H1 (cell line): ENCODE results near the gene FNDC1. TPM values are rescaled to one million over a fixed set of nuclear protein-coding genes. Genes with fewer than 3 reads are reported as not detected.

Experiments
- CTCF ChIA-PET: fragments of 300-600 bp; sonication (Branson Sonifier 250); formaldehyde crosslinking; loops from one replicate; lab custom pipeline; 2021; ENCODE audit not compliant: partially characterized antibody; lab: Charles Lee
- POLR2A ChIA-PET: fragments of 300-600 bp; sonication (Branson Sonifier 250); formaldehyde crosslinking; loops from one replicate; lab custom pipeline; 2021; ENCODE audit warnings: inconsistent platforms; ENCODE audit not compliant: partially characterized antibody; lab: Charles Lee
- DNase-seq, 2 experiments: peaks; one replicate each; pipeline versions ENCODE4 v3.0.0 to v3.0.0-alpha.2; 2010 to 2022; ENCODE audit warnings: low spot score in 2 of 2, low read depth in 1 of 2, mixed read lengths in 1 of 2
- FAIRE-seq: peaks from 2 replicates; lab custom pipeline; 2011; peaks lifted over from hg19 to GRCh38; lab: Jason Lieb, UNC
- H2AFZ ChIP-seq: 2 replicates; pipeline ENCODE4 v1.8.1; 2012; ENCODE audit warnings: low read length, inconsistent platforms
- H2AK5ac ChIP-seq: 2 replicates; pipeline ENCODE4 v1.6.1; 2013; ENCODE audit warnings: low read depth, low read length
- H2BK120ac ChIP-seq: replicated peaks from 2 replicates; pipeline ENCODE3; 2013; ENCODE audit warnings: low read depth, low read length, inconsistent platforms
- H2BK12ac ChIP-seq: 2 replicates; pipeline ENCODE4 v1.6.1; 2013; ENCODE audit warnings: low read depth, low read length
- H2BK15ac ChIP-seq: 2 replicates; pipeline ENCODE4 v1.6.1; 2013; ENCODE audit warnings: low read length
- H2BK20ac ChIP-seq: 2 replicates; pipeline ENCODE4 v1.6.1; 2013; ENCODE audit warnings: low read length
- H2BK5ac ChIP-seq: 2 replicates; pipeline ENCODE4 v1.6.1; 2013; ENCODE audit warnings: low read depth, low read length
- H3K14ac ChIP-seq: 2 replicates; pipeline ENCODE4 v1.6.1; 2013; ENCODE audit warnings: inconsistent platforms; ENCODE audit not compliant: insufficient read length
- H3K18ac ChIP-seq: 2 replicates; pipeline ENCODE4 v1.6.1; 2013; ENCODE audit warnings: low read length; ENCODE audit errors: extremely low read depth
- H3K23ac ChIP-seq: 2 replicates; pipeline ENCODE4 v1.6.1; 2013; ENCODE audit warnings: inconsistent platforms; ENCODE audit not compliant: insufficient read length
- H3K23me2 ChIP-seq: 2 replicates; pipeline ENCODE4 v1.6.1; 2013; ENCODE audit warnings: low read depth, low read length
- H3K27ac ChIP-seq: 2 replicates; pipeline ENCODE4 v1.6.1; 2011; ENCODE audit warnings: low read depth, low read length, inconsistent platforms
- H3K27me3 ChIP-seq, 4 experiments: replicated peaks in 1 of 4; 1 replicate in 1 of 4; 2 replicates in 3 of 4; pipeline versions ENCODE4 v1.6.1 to v1.8.1; 2011 to 2013; ENCODE audit warnings: low read length in 3 of 4, mild to moderate bottlenecking in 3 of 4, inconsistent platforms in 2 of 4, mixed read lengths in 2 of 4, moderate library complexity in 1 of 4; ENCODE audit not compliant: control insufficient read depth in 3 of 4, insufficient read depth in 3 of 4; ENCODE audit errors: extremely low read depth in 1 of 4
- H3K36me3 ChIP-seq, 4 experiments: 2 replicates each; pipeline versions ENCODE4 v1.6.1 to v1.8.1; 2011 to 2013; ENCODE audit warnings: mild to moderate bottlenecking in 4 of 4, low read length in 3 of 4, moderate library complexity in 2 of 4, control low read depth in 1 of 4, inconsistent platforms in 1 of 4; ENCODE audit not compliant: insufficient read depth in 4 of 4, control insufficient read depth in 2 of 4
- H3K4ac ChIP-seq: replicated peaks from 2 replicates; pipeline ENCODE3; 2013; ENCODE audit warnings: low read length, low read depth, mixed read lengths, inconsistent platforms; ENCODE audit not compliant: insufficient read length
- H3K4me1 ChIP-seq, 4 experiments: replicated peaks in 1 of 4; 1 replicate in 1 of 4; 2 replicates in 3 of 4; pipeline versions ENCODE4 v1.6.1 to v1.8.1; 2011 to 2013; ENCODE audit warnings: low read length in 3 of 4, inconsistent platforms in 2 of 4, mixed read lengths in 1 of 4; ENCODE audit not compliant: insufficient read depth in 4 of 4, control insufficient read depth in 3 of 4
- H3K4me2 ChIP-seq, 2 experiments: 2 replicates each; pipeline versions ENCODE4 v1.6.1 to v1.8.1; 2011 to 2013; ENCODE audit warnings: low read depth in 2 of 2, low read length in 2 of 2, control low read depth in 1 of 2, inconsistent platforms in 1 of 2, mild to moderate bottlenecking in 1 of 2; ENCODE audit not compliant: insufficient read depth in 1 of 2
- H3K4me3 ChIP-seq, 4 experiments: fragments of 200-600, 300-600 bp in 1 of 4; sonication (generic), shearing (Covaris generic), sonication (Bioruptor Twin) in 1 of 4; 2 replicates each; pipeline versions ENCODE4 v1.5.1 to v1.8.1; 2011 to 2016; ENCODE audit warnings: low read length in 4 of 4, low read depth in 3 of 4, control low read depth in 2 of 4, inconsistent platforms in 2 of 4, mild to moderate bottlenecking in 2 of 4, mixed read lengths in 1 of 4, moderate library complexity in 1 of 4; ENCODE audit not compliant: insufficient read depth in 2 of 4; ENCODE audit errors: extremely low read depth in 1 of 4
- H3K56ac ChIP-seq: replicated peaks from 2 replicates; pipeline ENCODE3; 2013; ENCODE audit warnings: low read depth, mild to moderate bottlenecking, mixed read lengths, low read length, inconsistent platforms; ENCODE audit not compliant: insufficient read length
- H3K79me1 ChIP-seq: 2 replicates; pipeline ENCODE4 v1.6.1; 2013; ENCODE audit warnings: low read depth, low read length, control low read depth
- H3K79me2 ChIP-seq, 2 experiments: 2 replicates each; pipeline versions ENCODE4 v1.6.1 to v1.8.1; 2012 to 2013; ENCODE audit warnings: low read length in 2 of 2, mild to moderate bottlenecking in 2 of 2, inconsistent platforms in 1 of 2; ENCODE audit not compliant: insufficient read depth in 2 of 2, control insufficient read depth in 1 of 2
- H3K9ac ChIP-seq, 4 experiments: replicated peaks in 1 of 4; 1 replicate in 1 of 4; 2 replicates in 3 of 4; pipeline versions ENCODE4 v1.6.1 to v1.8.1; 2011 to 2013; ENCODE audit warnings: low read depth in 3 of 4, low read length in 3 of 4, control low read depth in 2 of 4, mild to moderate bottlenecking in 2 of 4, moderate library complexity in 2 of 4, inconsistent platforms in 1 of 4; ENCODE audit errors: extremely low read depth in 1 of 4
- H3K9me3 ChIP-seq, 2 experiments: 2 replicates each; pipeline versions ENCODE4 v1.6.1 to v1.8.1; 2012 to 2013; ENCODE audit warnings: mild to moderate bottlenecking in 2 of 2, moderate library complexity in 2 of 2, control low read depth in 1 of 2, inconsistent platforms in 1 of 2, low read depth in 1 of 2, low read length in 1 of 2, mixed read lengths in 1 of 2; ENCODE audit not compliant: insufficient read depth in 2 of 2
- H4K20me1 ChIP-seq, 2 experiments: replicated peaks in 1 of 2; 2 replicates each; pipeline versions ENCODE3 to v1.8.1; 2011 to 2013; ENCODE audit warnings: inconsistent platforms in 2 of 2, low read length in 2 of 2, mild to moderate bottlenecking in 1 of 2; ENCODE audit not compliant: insufficient read depth in 2 of 2, control insufficient read depth in 1 of 2
- H4K5ac ChIP-seq: 2 replicates; pipeline ENCODE4 v1.6.1; 2013; ENCODE audit warnings: low read length, low read depth, mixed read lengths, inconsistent platforms; ENCODE audit not compliant: insufficient read length
- H4K8ac ChIP-seq: 2 replicates; pipeline ENCODE4 v1.8.0; 2013; ENCODE audit warnings: mild to moderate bottlenecking, moderate library complexity, low read length, inconsistent platforms; ENCODE audit not compliant: insufficient read depth; ENCODE audit errors: extremely low read depth
- H4K91ac ChIP-seq: replicated peaks from 2 replicates; pipeline ENCODE3; 2013; ENCODE audit warnings: low read length, mixed read lengths, inconsistent platforms; ENCODE audit not compliant: insufficient read length
- ASH2L ChIP-seq: fragments of 200-600, 300-600 bp; sonication (generic); IDR thresholded peaks from one replicate; pipeline ENCODE4 v1.7.1; 2017; ENCODE audit warnings: low read length
- ATF2 ChIP-seq: IDR thresholded peaks from 2 replicates; pipeline ENCODE4 v1.6.1; 2012; ENCODE audit warnings: low read length, inconsistent platforms
- CEBPB ChIP-seq: IDR thresholded peaks from 2 replicates; pipeline ENCODE4 v1.6.1; 2012; ENCODE audit warnings: low read depth, low read length
- EGR1 ChIP-seq: IDR thresholded peaks from 2 replicates; pipeline ENCODE4 v1.6.1; 2011; ENCODE audit warnings: low read depth, low read length, borderline replicate concordance
- FOSL1 ChIP-seq: IDR thresholded peaks from 2 replicates; pipeline ENCODE4 v1.6.1; 2011; ENCODE audit warnings: mild to moderate bottlenecking, low read depth, low read length, moderate library complexity; ENCODE audit not compliant: insufficient read depth
- JUND ChIP-seq: IDR thresholded peaks from 2 replicates; pipeline ENCODE4 v1.6.1; 2011; ENCODE audit warnings: mild to moderate bottlenecking, improper control_type of control experiment, low read length
- MAFK ChIP-seq: IDR thresholded peaks from 2 replicates; pipeline ENCODE4 v1.6.1; 2012; ENCODE audit warnings: low read depth, mild to moderate bottlenecking, improper control_type of control experiment, low read length
- NANOG ChIP-seq: IDR thresholded peaks from 2 replicates; pipeline ENCODE4 v1.6.1; 2011; ENCODE audit warnings: low read length, low read depth, mild to moderate bottlenecking, inconsistent platforms; ENCODE audit not compliant: insufficient read depth, poor library complexity, severe bottlenecking
- PHF8 ChIP-seq: fragments of 200-600 bp; sonication (generic); conservative IDR thresholded peaks from 2 replicates; pipeline ENCODE4 v1.7.1; 2012; ENCODE audit warnings: low read depth, mild to moderate bottlenecking, inconsistent platforms, low read length, moderate library complexity
- POU5F1 ChIP-seq: IDR thresholded peaks from 2 replicates; pipeline ENCODE4 v1.6.1; 2011; ENCODE audit warnings: low read depth, mild to moderate bottlenecking, low read length, moderate library complexity
- RBBP5 ChIP-seq: IDR thresholded peaks from 2 replicates; pipeline ENCODE4 v1.7.1; 2012; ENCODE audit warnings: low read depth, mild to moderate bottlenecking, inconsistent platforms, low read length, moderate library complexity, borderline replicate concordance
- TCF12 ChIP-seq: IDR thresholded peaks from 2 replicates; pipeline ENCODE4 v1.6.1; 2011; ENCODE audit warnings: low read depth, mild to moderate bottlenecking, low read length
- WGBS, 2 experiments: shearing (Covaris generic) in 1 of 2; methylation state at CpG; one replicate each; pipeline versions ENCODE4 v1.1.6 to v1.1.7; 2013 to 2015; ENCODE audit warnings: low lambda C conversion rate in 2 of 2, mixed read lengths in 2 of 2, inconsistent platforms in 1 of 2, low coverage in 1 of 2, missing lambda C conversion rate in 1 of 2; ENCODE audit not compliant: insufficient replicate concordance in 2 of 2, insufficient coverage in 1 of 2, insufficient read length in 1 of 2; ENCODE audit errors: extremely low coverage in 1 of 2, missing lambda C conversion rate in 1 of 2; 5-methylcytosine and 5-hydroxymethylcytosine counted together
- polyA plus RNA-seq, 7 experiments: library from polyadenylated mRNA; depleted of rRNA in 3 of 7; stranded (reverse) in 5 of 7; unstranded in 2 of 7; fragments of >200 nt in 5 of 7; fragments of 200-250 nt in 2 of 7; gene quantifications; 1 replicate in 5 of 7; 2 replicates in 1 of 7; 4 replicates in 1 of 7; pipeline versions ENCODE4 v1.2.1 to v1.2.3, GENCODE V29; 2011 to 2013; ENCODE audit warnings: missing spikeins in 2 of 7, mixed read lengths in 2 of 7
- total RNA-seq: library from RNA; stranded (reverse); fragmentation: NEBNext Ultra II Directional; extraction: Animal tissue kit (Norgen Biotek cat#: 25700); gene quantifications from 2 replicates; pipeline ENCODE4 v1.2.1, GENCODE V29; 2021

The FNDC1 gene
- total and polyA plus RNA-seq, 2 of the 8 experiments (the other 6 are each of a cell fraction or from before 2014, with no cell fraction given) = 0.06 to 0.30 TPM

DNA sequence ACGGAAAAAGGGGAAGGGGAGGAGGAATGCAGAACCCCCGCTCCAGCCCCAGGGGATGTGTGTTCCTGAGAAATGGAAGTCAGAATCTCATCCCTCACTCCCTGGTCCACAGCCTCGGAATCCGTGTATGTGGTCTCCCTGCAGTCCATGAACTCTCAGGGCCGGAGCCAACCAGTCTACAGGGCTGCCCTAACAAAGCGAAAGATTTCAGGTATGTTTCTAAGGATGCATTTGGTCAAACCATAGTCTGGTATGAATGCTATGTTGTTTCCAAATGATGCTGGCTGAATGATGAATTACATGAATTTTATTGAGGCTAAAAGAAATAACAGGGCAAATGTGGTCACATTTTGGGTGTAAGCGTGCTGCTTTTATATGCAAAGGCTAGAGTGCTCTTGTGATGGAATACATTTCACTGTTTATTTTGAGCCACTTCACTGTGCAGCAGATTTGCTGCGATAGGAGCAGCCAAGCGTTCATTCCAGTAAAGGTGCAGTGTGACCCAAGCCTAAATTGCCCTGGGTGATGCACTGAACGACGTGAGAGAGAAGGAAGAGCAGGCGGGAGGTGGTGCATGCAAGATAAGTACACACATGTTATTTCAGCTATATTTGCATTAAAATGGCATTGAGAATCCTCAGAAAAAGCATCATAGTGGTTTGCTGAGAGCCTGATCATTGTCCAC, 52.4 kb downstream of the FNDC1 start:
- DNase-seq (no peak), FAIRE-seq (no peak)
- no peak overlapping the region for H3K18ac ChIP-seq
- H2AFZ ChIP-seq = no peak overlapping the region
- peaks cover 33 to 74% of the 10 kb centered on the region in 2 experiments; a peak in 3 of 4 replicates for H3K9me3 ChIP-seq
- H2BK20ac ChIP-seq = no peak overlapping the region
- H2AK5ac ChIP-seq = no peak overlapping the region
- H3K14ac ChIP-seq = no peak overlapping the region
- H3K27me3 ChIP-seq = peaks cover 0 to 1% (median 0%) of the 10 kb centered on the region in 4 experiments; a peak in 1 of 7 replicates
- no peak overlapping the region for H4K8ac ChIP-seq
- no peaks in the 10 kb centered on the region for H3K79me1 ChIP-seq
- no peak overlapping the region for H2BK120ac ChIP-seq
- H2BK15ac ChIP-seq = no peak overlapping the region
- H3K36me3 ChIP-seq = no peaks in the 10 kb centered on the region
- no peak overlapping the region for H3K23ac ChIP-seq
- no peaks in the 10 kb centered on the region for H3K79me2 ChIP-seq
- 84% methylated on average over 12 of the region's 12 CpGs; no CpG with 5 or more reads in 1 of the 2 experiments for WGBS, 2 experiments
- H3K9ac ChIP-seq = no peak overlapping the region
- ChIA-PET POLR2A (no interaction called here), CTCF (no interaction called here)
- no peak overlapping the region for H3K4ac ChIP-seq
- no peak overlapping the region for H2BK5ac ChIP-seq
- no peak overlapping the region for H3K56ac ChIP-seq
- H3K4me1 ChIP-seq = no peaks in the 10 kb centered on the region; a peak in 1 of 7 replicates
- H4K91ac ChIP-seq = no peak overlapping the region
- H3K23me2 ChIP-seq = no peaks in the 10 kb centered on the region
- no peak overlapping the region for H3K27ac ChIP-seq
- H4K5ac ChIP-seq = no peak overlapping the region
- H3K4me3 ChIP-seq = no peak overlapping the region
- H4K20me1 ChIP-seq = no peaks in the 10 kb centered on the region
- H2BK12ac ChIP-seq = no peak overlapping the region
- no peak overlapping the region for H3K4me2 ChIP-seq
- TF ChIP-seq CEBPB (no peak), TCF12 (no peak), RBBP5 (no peak), MAFK (no peak), POU5F1 (no peak), ASH2L (no peak), NANOG (no peak), ATF2 (no peak), PHF8 (no peak), JUND (no peak), EGR1 (no peak), FOSL1 (no peak)
